GM12875 (cell line): ENCODE measurements around the gene MRC2.

Source experiments
- H3K4me3 ChIP-seq: one replicate; pipeline ENCODE4 v1.5.1; 2011; ENCODE audit warnings: low read depth, low read length, control low read depth
- TF ChIP-seq, protein P1 (sequence below): IDR thresholded peaks from 2 replicates; pipeline ENCODE4 v1.5.1; 2011; ENCODE audit warnings: low read depth, mild to moderate bottlenecking, control low read depth, inconsistent platforms, low read length, moderate library complexity, borderline replicate concordance; ENCODE audit not compliant: insufficient read depth

Gene MRC2

DNA sequence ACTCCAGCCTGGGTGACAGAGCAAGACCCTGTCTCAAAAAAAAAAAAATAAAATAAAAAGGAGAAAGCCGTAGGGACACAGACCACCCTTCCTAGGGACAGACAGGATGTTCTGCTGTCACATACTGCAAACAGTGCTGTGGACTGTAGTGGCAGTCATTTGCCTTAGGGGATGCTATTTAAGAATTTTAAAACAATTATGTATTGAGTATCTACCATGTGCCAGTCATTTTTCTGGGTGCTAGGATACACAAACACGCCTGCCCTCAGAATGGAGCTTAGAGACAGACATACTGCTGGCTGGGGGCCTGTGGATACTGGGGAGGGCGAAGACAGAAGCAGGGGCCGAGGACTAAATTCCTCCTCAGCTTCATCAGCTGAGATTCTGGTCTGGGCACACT, 45.5 kb downstream of the MRC2 start:
- TF ChIP-seq, protein P1, sequence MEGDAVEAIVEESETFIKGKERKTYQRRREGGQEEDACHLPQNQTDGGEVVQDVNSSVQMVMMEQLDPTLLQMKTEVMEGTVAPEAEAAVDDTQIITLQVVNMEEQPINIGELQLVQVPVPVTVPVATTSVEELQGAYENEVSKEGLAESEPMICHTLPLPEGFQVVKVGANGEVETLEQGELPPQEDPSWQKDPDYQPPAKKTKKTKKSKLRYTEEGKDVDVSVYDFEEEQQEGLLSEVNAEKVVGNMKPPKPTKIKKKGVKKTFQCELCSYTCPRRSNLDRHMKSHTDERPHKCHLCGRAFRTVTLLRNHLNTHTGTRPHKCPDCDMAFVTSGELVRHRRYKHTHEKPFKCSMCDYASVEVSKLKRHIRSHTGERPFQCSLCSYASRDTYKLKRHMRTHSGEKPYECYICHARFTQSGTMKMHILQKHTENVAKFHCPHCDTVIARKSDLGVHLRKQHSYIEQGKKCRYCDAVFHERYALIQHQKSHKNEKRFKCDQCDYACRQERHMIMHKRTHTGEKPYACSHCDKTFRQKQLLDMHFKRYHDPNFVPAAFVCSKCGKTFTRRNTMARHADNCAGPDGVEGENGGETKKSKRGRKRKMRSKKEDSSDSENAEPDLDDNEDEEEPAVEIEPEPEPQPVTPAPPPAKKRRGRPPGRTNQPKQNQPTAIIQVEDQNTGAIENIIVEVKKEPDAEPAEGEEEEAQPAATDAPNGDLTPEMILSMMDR: no peak
- H3K4me3 ChIP-seq: no peak overlapping the region

DNA sequence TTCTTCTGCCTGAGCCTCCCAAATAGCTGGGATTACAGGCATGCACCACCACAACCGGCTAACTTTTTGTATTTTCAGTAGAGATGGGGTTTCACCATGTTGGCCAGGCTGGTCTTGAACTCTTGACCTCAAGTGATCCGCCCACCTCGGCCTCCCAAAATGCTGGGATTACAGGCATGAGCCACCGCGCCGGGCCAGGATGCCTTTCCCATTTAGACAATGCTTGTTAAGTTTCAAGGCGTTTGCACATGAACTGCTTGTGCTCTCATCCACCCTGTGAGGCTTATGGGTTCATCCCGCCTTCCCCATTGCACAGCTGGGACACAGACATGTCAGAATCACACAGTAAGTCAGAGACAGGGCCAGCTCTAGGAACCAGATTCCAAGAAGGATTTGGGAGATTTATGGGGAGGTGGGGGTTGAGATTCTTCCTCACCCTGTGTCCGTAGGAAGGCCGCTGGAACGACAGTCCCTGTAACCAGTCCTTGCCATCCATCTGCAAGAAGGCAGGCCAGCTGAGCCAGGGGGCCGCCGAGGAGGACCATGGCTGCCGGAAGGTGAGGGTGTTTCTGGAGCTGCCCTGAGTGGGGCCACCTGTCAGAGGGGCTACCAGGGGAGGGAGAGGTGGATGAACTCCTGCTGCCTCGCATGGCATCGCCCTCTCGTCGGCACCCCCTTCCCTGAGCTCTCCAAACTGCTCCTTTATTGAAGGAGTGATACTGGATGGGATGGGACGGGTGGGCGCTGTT, 46.3 kb downstream of the MRC2 start:
- TF ChIP-seq, protein P1: no peak
- H3K4me3 ChIP-seq: no peak overlapping the region

DNA sequence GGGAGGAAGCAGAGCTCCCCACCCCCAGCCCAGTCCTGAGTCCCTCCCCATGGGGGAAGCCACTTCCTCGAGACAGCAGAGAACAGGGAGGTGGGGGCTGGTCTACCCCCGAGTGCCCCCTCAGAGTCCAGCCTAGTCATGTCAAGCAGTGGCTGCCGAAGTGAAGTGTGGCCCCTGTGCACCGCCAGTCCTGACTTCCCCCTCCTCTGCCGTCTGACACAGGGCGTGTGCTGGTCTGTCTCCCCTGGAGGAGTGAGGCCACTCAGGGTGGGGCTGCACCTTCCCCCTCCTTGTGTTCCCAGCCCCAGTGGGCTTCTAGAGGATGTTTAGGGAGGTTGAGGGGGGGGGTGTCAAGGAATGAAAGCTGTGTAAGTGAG, 46.9 kb downstream of the MRC2 start:
- H3K4me3 ChIP-seq: no peak overlapping the region
- TF ChIP-seq, protein P1: no peak

DNA sequence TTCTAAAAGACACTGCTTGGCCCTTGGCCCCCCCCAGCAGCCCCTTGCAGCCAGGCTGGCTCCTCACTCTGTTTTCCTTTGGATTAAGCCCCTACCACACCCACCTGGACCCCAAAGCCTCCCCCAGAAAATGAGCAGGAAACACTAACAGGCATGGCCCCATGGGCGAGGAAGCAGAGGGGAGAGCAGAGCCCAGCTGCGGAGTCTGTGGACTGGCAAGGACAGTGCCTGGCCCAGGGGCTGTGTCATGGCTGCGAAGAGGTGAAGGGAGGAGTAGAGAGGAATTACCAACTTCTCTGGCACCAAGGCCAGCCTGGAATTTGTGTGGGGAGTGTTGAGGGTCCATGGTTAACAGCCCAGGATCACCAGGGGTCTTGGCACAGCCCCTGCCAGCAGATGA, 47.4 kb downstream of the MRC2 start:
- TF ChIP-seq, protein P1: no peak
- H3K4me3 ChIP-seq: no peak overlapping the region

DNA sequence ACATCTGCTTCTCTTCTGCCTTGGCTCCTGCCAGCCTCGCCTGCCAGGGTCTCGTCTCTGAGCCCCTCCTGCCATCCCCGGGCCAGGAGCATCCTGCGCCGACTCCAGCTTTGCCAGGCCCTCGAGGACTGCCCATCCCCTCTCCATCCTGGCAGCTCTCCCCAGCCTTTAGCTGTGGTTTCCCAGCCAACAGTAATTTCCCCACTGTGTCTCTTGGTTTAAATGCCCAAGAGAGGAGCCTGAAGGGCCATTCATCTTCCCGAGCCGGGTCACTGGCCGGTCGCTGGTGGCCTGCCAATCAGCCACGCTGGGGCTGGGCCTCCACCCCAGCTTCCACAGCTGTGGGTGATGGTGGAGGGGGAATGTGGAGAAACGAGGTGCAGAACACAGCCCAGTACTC, 47.8 kb downstream of the MRC2 start:
- H3K4me3 ChIP-seq: no peak overlapping the region
- TF ChIP-seq, protein P1: no peak

DNA sequence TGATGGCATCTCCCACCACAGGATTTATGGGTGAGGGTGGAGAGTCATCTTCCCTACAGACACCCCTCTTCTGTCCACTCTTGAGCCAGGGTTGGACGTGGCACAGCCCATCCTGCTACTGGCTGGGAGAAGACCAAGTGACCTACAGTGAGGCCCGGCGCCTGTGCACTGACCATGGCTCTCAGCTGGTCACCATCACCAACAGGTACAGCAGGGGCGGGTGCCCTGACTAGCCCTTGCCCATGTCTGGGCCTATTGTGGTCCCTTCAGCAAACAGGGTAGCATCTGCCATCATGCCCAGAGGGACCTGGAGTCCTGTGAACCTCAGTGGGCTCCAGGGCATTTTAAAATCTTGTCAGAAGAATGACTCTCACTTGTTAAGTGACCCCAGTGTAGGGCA, 48.2 kb downstream of the MRC2 start:
- H3K4me3 ChIP-seq: no peak overlapping the region
- TF ChIP-seq, protein P1: no peak

DNA sequence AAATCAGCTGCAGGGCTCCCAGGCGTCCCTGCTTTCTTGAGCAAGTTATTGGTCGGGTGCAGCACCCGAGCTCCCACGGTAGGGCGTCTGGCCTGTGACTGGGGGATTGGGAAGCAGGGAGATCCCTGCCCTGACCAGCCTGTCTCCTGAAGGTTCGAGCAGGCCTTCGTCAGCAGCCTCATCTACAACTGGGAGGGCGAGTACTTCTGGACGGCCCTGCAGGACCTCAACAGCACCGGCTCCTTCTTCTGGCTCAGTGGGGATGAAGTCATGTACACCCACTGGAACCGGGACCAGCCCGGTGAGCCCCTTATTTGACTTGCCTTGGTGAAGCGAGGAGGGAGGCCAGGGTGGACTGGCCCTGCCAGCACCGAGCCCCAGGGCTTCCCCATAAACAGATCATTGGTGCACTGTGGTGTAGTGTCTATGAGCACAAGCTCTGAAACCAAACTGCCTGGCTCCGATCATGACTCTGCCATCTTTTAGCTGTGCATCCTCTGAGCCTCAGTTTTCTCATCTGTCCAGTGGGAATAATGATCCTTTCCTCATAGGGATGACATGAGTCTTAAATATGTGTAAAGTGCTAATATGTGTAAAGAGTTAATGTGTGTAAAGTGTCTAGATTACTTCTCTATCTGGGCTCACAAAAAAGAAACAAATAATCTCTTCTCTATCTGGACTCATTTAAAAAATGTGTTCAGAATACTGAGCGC, 48.9 kb downstream of the MRC2 start:
- TF ChIP-seq, protein P1: no peak
- H3K4me3 ChIP-seq: no peak overlapping the region
